Stomach (tissue), 19 donors: ENCODE results near the gene SLC25A12. TPM values are rescaled to one million over a fixed set of nuclear protein-coding genes. Genes with fewer than 3 reads are reported as not detected.

Experiments used
- DNase-seq, 2 donors: peaks; one replicate each; pipeline versions ENCODE4 v3.0.0 to v3.0.0-alpha.2; 2013 to 2019
- H3K27ac ChIP-seq, 5 donors: fragments of 200-600 bp in 4 of 5; sonication (generic) in 4 of 5; one replicate each; pipeline ENCODE4 v1.5.1; 2013 to 2019; ENCODE audit warnings: mild to moderate bottlenecking in 1 of 5, moderate library complexity in 1 of 5
- H3K27me3 ChIP-seq, 3 donors: fragments of 200-600 bp; sonication (generic); one replicate each; pipeline ENCODE4 v1.5.1; 2017 to 2019; ENCODE audit warnings: mixed run types in 1 of 3
- H3K36me3 ChIP-seq, 4 donors: fragments of 200-600 bp; sonication (generic); 1 replicate in 3 of 4; 2 replicates in 1 of 4; pipeline ENCODE4 v1.5.1; 2016 to 2019
- H3K4me1 ChIP-seq, 4 donors: fragments of 200-600 bp; sonication (generic); one replicate each; pipeline ENCODE4 v1.5.1; 2016 to 2019
- H3K4me3 ChIP-seq, 4 donors: fragments of 200-600 bp; sonication (generic) in 3 of 4; one replicate each; pipeline ENCODE4 v1.5.1; 2016 to 2019; ENCODE audit warnings: mild to moderate bottlenecking in 1 of 4
- H3K9me3 ChIP-seq, 4 donors: fragments of 200-600 bp; sonication (generic); one replicate each; pipeline ENCODE4 v1.5.1; 2016 to 2019
- CTCF ChIP-seq, 7 experiments: fragments of 450-650 bp in 4 of 7; fragments of 200-600 bp in 3 of 7; sonication (generic) in 3 of 7; IDR thresholded peaks; one replicate each; pipeline ENCODE4 v1.5.1; 2016 to 2019; ENCODE audit warnings: antibody characterized with exemption in 7 of 7, control low read depth in 2 of 7, mild to moderate bottlenecking in 1 of 7
- EP300 ChIP-seq: sonication (generic); formaldehyde crosslinking; IDR thresholded peaks from one replicate; pipeline ENCODE4 v1.6.1; 2017; ENCODE audit warnings: antibody characterized with exemption
- POLR2A ChIP-seq, 4 donors: fragments of 450-650 bp; IDR thresholded peaks; one replicate each; pipeline ENCODE4 v1.6.1; 2016; ENCODE audit warnings: antibody characterized with exemption in 4 of 4, control low read depth in 2 of 4, mild to moderate bottlenecking in 1 of 4, moderate library complexity in 1 of 4
- POLR2AphosphoS5 ChIP-seq, 3 donors: sonication (generic); formaldehyde crosslinking; IDR thresholded peaks; one replicate each; pipeline ENCODE4 v1.6.1; 2016; ENCODE audit warnings: antibody characterized with exemption in 3 of 3
- WGBS, 5 donors: extraction: QIAGEN DNeasy Blood & Tissue Kit in 3 of 5; methylation state at CpG; one replicate each; pipeline versions ENCODE4 v1.1.5 to v1.1.7; 2013 to 2018; 5-methylcytosine and 5-hydroxymethylcytosine counted together
- intact Hi-C: fragments of 100-400 bp; cut with DNase I; formaldehyde crosslinking; loops from one replicate; pipeline ENCODE4 v1.15.1; 2023; ENCODE audit warnings: low total_unique reads
- long read RNA-seq, 10 donors: transcript quantifications; one replicate each; lab custom pipeline, GENCODE V29; 2026
- polyA plus RNA-seq, 3 donors: library from polyadenylated mRNA; stranded (reverse); fragments of 200-250 nt; gene quantifications; one replicate each; pipeline ENCODE4 v1.2.3, GENCODE V29; 2013
- total RNA-seq, 5 donors: library from RNA; depleted of rRNA; stranded (reverse); fragments of >200 nt; gene quantifications; one replicate each; pipeline versions ENCODE4 v1.1.0 to v1.2.3, GENCODE V29; 2014 to 2016
- donor health status: healthy with polysubstance abuse.
- donor health status: Bipolar disorder and iron deficiency.
- donor health status: healthy.

The SLC25A12 gene
- total RNA-seq, result 10 to 100 TPM; 13.9 to 53.6 (median 34.4) TPM
- polyA plus RNA-seq, result 10 to 100 TPM; 10.1 to 15.7 (median 11.9) TPM
- long read RNA-seq, donor 1, partial matches to known transcripts, result 0 of 4 reads
- long read RNA-seq, donor 1, other reads (novel, unspliced or antisense), result 0 of 4 reads
- long read RNA-seq, donor 2, partial matches to known transcripts, result 6 of 9 reads
- long read RNA-seq, donor 2, other reads (novel, unspliced or antisense), result 0 of 9 reads
- long read RNA-seq, donor 3, partial matches to known transcripts, result 9 of 10 reads
- long read RNA-seq, donor 3, other reads (novel, unspliced or antisense), result 0 of 10 reads
- long read RNA-seq, donor 4, result 0 reads
- long read RNA-seq, donor 5, partial matches to known transcripts, result 0 of 2 reads
- long read RNA-seq, donor 5, other reads (novel, unspliced or antisense), result 0 of 2 reads
- long read RNA-seq, donor 6, result 0 reads
- long read RNA-seq, donor 7, partial matches to known transcripts, result 0 of 2 reads
- long read RNA-seq, donor 7, other reads (novel, unspliced or antisense), result 0 of 2 reads
- long read RNA-seq, donor 8, partial matches to known transcripts, result 0 of 2 reads
- long read RNA-seq, donor 8, other reads (novel, unspliced or antisense), result 0 of 2 reads
- long read RNA-seq, donor 9, partial matches to known transcripts, result 98 of 112 reads
- long read RNA-seq, donor 9, other reads (novel, unspliced or antisense), result 14 of 112 reads
- long read RNA-seq, donor 10, result 0 reads

GRCh38 chr2:171893824-171894611 lies at the start of gene SLC25A12:
Gene SLC25A12 (minus strand): TSS chr2:171894244. CDS start chr2:171894214, 30 bp downstream.
- TF ChIP-seq CTCF (IDR thresholded peaks at IDR 0.05), result no peak
- TF ChIP-seq POLR2AphosphoS5 (IDR thresholded peaks at IDR 0.05), result peak in 1 of 3 donors; percentile 83
- TF ChIP-seq POLR2A (IDR thresholded peaks at IDR 0.05), result peak in 1 of 4 donors; percentile 63
- Histone ChIP-seq H3K36me3 (peaks cover 0 to 8% (median 3%) of the 10 kb centered on the region in 4 donors), H3K4me1 (peaks cover 15 to 51% (median 35%) of the 10 kb centered on the region in 4 donors), H3K4me3 (peak within 1 kb of the TSS; percentile 65 to 97 (median 78)), H3K27ac (peak within 1 kb of the TSS; percentile 85 to 92 (median 87)), H3K27me3 (no peaks in the 10 kb centered on the region), H3K9me3 (no peaks in the 10 kb centered on the region)
- peak; percentile 87 to 95 for DNase-seq
- WGBS, 5 donors, result 0% methylated on average over 58 to 63 of the region's 63 CpGs
- intact Hi-C loops, result no loop called here

- no peak for TF ChIP-seq POLR2AphosphoS5 (IDR thresholded peaks at IDR 0.05)
- TF ChIP-seq EP300, result no peak
- TF ChIP-seq POLR2A (IDR thresholded peaks at IDR 0.05), result no peak
- no peak for TF ChIP-seq CTCF (IDR thresholded peaks at IDR 0.05)
- DNase-seq, result no peak
- no peaks in the 10 kb centered on the region for H3K9me3 ChIP-seq
- peaks cover 0 to 12% (median 8%) of the 10 kb centered on the region in 4 donors for H3K36me3 ChIP-seq
- H3K27ac ChIP-seq, result no peak overlapping the region
- peaks cover 0 to 3% (median 0%) of the 10 kb centered on the region in 4 donors for H3K4me1 ChIP-seq
- intact Hi-C loops, result no loop called here
- H3K27me3 ChIP-seq, result no peaks in the 10 kb centered on the region
- 95 to 98% (median 97%) methylated on average over 6 of the region's 6 CpGs for WGBS, 5 donors
- no peak overlapping the region for H3K4me3 ChIP-seq
Measured at GRCh38 chr2:171941316-171941699, 47.3 kb upstream of the SLC25A12 start.

- H3K4me3 ChIP-seq, result no peak overlapping the region
- DNase-seq, result no peak
- TF ChIP-seq POLR2AphosphoS5 (IDR thresholded peaks at IDR 0.05) (no peak), EP300 (no peak), CTCF (IDR thresholded peaks at IDR 0.05) (no peak), POLR2A (IDR thresholded peaks at IDR 0.05) (no peak)
- intact Hi-C loops, result no loop called here
- peaks cover 0 to 12% (median 8%) of the 10 kb centered on the region in 4 donors for H3K36me3 ChIP-seq
- H3K27ac ChIP-seq, result no peak overlapping the region
- no peaks in the 10 kb centered on the region for H3K9me3 ChIP-seq
- H3K27me3 ChIP-seq, result no peaks in the 10 kb centered on the region
- WGBS, 5 donors, result 87 to 97% (median 93%) methylated on average over 4 of the region's 4 CpGs
- peaks cover 0 to 9% (median 0%) of the 10 kb centered on the region in 4 donors for H3K4me1 ChIP-seq
Measured at GRCh38 chr2:171939743-171940071, 45.7 kb upstream of the SLC25A12 start.
